GM06990 (cell line): ENCODE measurements around the gene AP3D1.

Source experiments
- DNase-seq: peaks from one replicate; pipeline ENCODE4 v3.0.0-alpha.2; 2011; ENCODE audit not compliant: insufficient read length; ENCODE audit errors: extremely low read depth
- H3K27me3 ChIP-seq: replicated peaks from 2 replicates; pipeline ENCODE4 v1.6.0; 2011; ENCODE audit warnings: low read length; ENCODE audit not compliant: control insufficient read depth, insufficient read depth
- H3K36me3 ChIP-seq: 2 replicates; pipeline ENCODE4 v1.5.1; 2011; ENCODE audit warnings: low read length; ENCODE audit not compliant: control insufficient read depth, insufficient read depth
- H3K4me3 ChIP-seq: replicated peaks from 2 replicates; pipeline ENCODE4 v1.5.1; 2011; ENCODE audit warnings: low read depth, mild to moderate bottlenecking, control low read depth, low read length
- TF ChIP-seq, protein P1 (sequence below): IDR thresholded peaks from 2 replicates; pipeline ENCODE4 v1.5.1; 2011; ENCODE audit warnings: low read length, control low read depth, mild to moderate bottlenecking, inconsistent platforms; ENCODE audit not compliant: insufficient read depth, poor library complexity, severe bottlenecking

AP3D1 gene

GRCh38 chr19:2139385-2140137 is 11.8 kb downstream of the AP3D1 start:
- H3K36me3 ChIP-seq, result peaks cover 27% of the 10 kb centered on the region
- no peaks in the 10 kb centered on the region for H3K27me3 ChIP-seq
- TF ChIP-seq, protein P1, sequence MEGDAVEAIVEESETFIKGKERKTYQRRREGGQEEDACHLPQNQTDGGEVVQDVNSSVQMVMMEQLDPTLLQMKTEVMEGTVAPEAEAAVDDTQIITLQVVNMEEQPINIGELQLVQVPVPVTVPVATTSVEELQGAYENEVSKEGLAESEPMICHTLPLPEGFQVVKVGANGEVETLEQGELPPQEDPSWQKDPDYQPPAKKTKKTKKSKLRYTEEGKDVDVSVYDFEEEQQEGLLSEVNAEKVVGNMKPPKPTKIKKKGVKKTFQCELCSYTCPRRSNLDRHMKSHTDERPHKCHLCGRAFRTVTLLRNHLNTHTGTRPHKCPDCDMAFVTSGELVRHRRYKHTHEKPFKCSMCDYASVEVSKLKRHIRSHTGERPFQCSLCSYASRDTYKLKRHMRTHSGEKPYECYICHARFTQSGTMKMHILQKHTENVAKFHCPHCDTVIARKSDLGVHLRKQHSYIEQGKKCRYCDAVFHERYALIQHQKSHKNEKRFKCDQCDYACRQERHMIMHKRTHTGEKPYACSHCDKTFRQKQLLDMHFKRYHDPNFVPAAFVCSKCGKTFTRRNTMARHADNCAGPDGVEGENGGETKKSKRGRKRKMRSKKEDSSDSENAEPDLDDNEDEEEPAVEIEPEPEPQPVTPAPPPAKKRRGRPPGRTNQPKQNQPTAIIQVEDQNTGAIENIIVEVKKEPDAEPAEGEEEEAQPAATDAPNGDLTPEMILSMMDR, result no peak

GRCh38 chr19:2138061-2138728 is 13.2 kb downstream of the AP3D1 start:
- H3K4me3 ChIP-seq, result no peak overlapping the region
- H3K27me3 ChIP-seq, result no peaks in the 10 kb centered on the region
- peaks cover 29% of the 10 kb centered on the region for H3K36me3 ChIP-seq
- TF ChIP-seq, protein P1, result no peak
- no peak for DNase-seq

More at GRCh38 chr19:2139385-2140137, 11.8 kb downstream of the AP3D1 start:
- no peak overlapping the region for H3K4me3 ChIP-seq
- no peak for DNase-seq

DNA sequence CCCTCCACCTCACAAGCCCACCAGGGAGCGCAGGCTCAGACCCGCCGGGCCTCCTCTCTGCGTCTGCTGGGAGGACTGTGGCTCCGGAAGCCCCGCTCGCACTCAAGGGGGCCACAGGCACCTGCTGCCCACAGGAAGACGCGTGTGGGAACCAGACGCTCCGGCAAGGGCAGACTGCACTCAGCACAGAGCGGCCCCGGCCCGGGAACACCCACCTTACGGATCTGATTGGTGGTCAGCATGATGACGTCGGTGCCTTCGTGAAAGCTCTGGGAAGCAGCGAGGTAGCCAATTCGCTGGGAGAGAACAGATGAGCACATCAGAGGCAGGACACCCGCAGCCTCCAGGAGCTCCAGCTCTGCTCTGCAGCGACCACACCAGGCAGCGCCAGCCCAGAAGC is 14.6 kb downstream of the AP3D1 start:
- Histone ChIP-seq H3K4me3 (no peak overlapping the region), H3K36me3 (peaks cover 39% of the 10 kb centered on the region), H3K27me3 (no peaks in the 10 kb centered on the region)
- DNase-seq, result no peak
- TF ChIP-seq, protein P1, result no peak

GRCh38 chr19:2135474-2136402 is 15.6 kb downstream of the AP3D1 start:
- no peak for DNase-seq
- Histone ChIP-seq H3K36me3 (peaks cover 44% of the 10 kb centered on the region), H3K27me3 (no peaks in the 10 kb centered on the region), H3K4me3 (no peak overlapping the region)
- TF ChIP-seq, protein P1, result no peak

DNA sequence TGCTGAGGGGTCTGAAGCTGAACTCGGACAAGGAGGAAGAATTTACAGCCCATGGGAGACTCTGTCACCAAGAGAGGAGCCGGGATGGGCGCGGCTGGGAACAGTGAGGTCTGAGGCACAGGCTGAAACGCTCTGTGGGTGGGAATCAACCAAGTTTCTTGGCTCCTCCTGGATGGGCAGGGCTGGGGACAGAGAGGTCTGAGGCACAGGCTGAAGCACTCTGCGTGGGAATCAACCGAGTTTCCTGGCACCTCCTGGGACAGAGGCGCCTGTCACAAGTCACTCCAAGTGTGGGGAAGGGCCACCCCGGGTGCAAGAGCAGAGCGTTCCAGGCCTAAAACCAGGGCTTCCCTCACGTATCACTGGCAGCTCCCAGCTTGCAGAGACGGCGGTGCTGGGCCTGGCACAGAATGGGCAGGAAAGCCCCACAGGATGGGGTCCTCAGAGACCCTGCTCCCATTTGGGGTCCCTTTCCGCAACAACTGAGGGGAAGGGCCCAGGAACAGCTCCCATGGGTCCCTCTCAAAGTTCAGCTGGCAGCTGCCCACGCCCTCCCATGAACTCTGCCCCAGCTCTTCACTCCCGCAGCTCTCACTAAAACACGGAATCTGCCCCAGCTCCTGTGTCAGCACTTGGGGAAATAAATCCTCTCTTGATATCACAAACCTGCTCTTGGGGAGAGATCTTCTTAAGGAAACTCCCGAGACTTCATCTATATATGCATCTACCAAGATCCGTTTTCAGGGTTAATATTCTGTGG is 18.5 kb downstream of the AP3D1 start:
- Histone ChIP-seq H3K4me3 (no peak overlapping the region), H3K36me3 (peaks cover 42% of the 10 kb centered on the region), H3K27me3 (no peaks in the 10 kb centered on the region)
- TF ChIP-seq, protein P1, result no peak
- no peak for DNase-seq
